Kidney (tissue), 14 donors: ENCODE measurements around the gene ABHD17B. TPM values are rescaled to one million over a fixed set of nuclear protein-coding genes. Genes with fewer than 3 reads are reported as not detected.

ENCODE experiments used
- DNase-seq, 5 donors: peaks; one replicate each; pipeline ENCODE4 v3.0.0-alpha.2; 2013 to 2020
- FAIRE-seq: peaks from 2 replicates; lab custom pipeline; 2012; peaks lifted over from hg19 to GRCh38; lab: Jason Lieb, UNC
- H3K27ac ChIP-seq, 2 donors: one replicate each; pipeline ENCODE4 v1.7.0; 2013; ENCODE audit warnings: low read depth in 2 of 2, low read length in 2 of 2, inconsistent platforms in 1 of 2
- H3K27me3 ChIP-seq: one replicate; pipeline ENCODE4 v1.7.1; 2013; ENCODE audit warnings: low read length, inconsistent platforms; ENCODE audit not compliant: control insufficient read depth, insufficient read depth
- H3K36me3 ChIP-seq, 3 donors: one replicate each; pipeline versions ENCODE4 v1.7.0 to v1.7.1; 2013; ENCODE audit warnings: low read length in 3 of 3, control low read depth in 1 of 3, inconsistent platforms in 1 of 3; ENCODE audit not compliant: insufficient read depth in 3 of 3, control insufficient read depth in 2 of 3
- H3K4me1 ChIP-seq, 3 donors: one replicate each; pipeline versions ENCODE4 v1.7.0 to v1.7.1; 2013; ENCODE audit warnings: low read length in 3 of 3, inconsistent platforms in 1 of 3, low read depth in 1 of 3; ENCODE audit not compliant: control insufficient read depth in 2 of 3, insufficient read depth in 2 of 3
- H3K4me3 ChIP-seq, 3 donors: one replicate each; pipeline versions ENCODE4 v1.7.0 to v1.8.1; 2013; ENCODE audit warnings: low read length in 3 of 3, control low read depth in 1 of 3, inconsistent platforms in 1 of 3
- H3K9ac ChIP-seq, 3 donors: one replicate each; pipeline versions ENCODE4 v1.7.0 to v1.7.1; 2013; ENCODE audit warnings: low read length in 3 of 3, control low read depth in 1 of 3, inconsistent platforms in 1 of 3
- H3K9me3 ChIP-seq, 3 donors: one replicate each; pipeline versions ENCODE4 v1.7.0 to v1.7.1; 2013; ENCODE audit warnings: low read length in 3 of 3, control low read depth in 1 of 3, inconsistent platforms in 1 of 3; ENCODE audit not compliant: control insufficient read depth in 2 of 3, insufficient read depth in 1 of 3
- CTCF ChIP-seq: IDR thresholded peaks from 3 replicates; pipeline ENCODE4 v1.5.1; 2012; ENCODE audit warnings: mild to moderate bottlenecking, moderate library complexity, borderline replicate concordance; ENCODE audit not compliant: insufficient read depth; ENCODE audit errors: extremely low read depth
- intact Hi-C: fragments of 100-400 bp; cut with DNase I; formaldehyde crosslinking; loops from one replicate; pipeline ENCODE4 v1.11.1; 2022
- polyA plus RNA-seq: library from polyadenylated mRNA; stranded (reverse); fragments of 350-450 nt; fragmentation: Illumina TruSeq; extraction: RNeasy Lipid Tissue Mini Kit (QIAGEN cat#74804); gene quantifications from one replicate; pipeline ENCODE4 v1.2.3, GENCODE V29; 2014; ENCODE audit warnings: low read depth, low replicate concordance; ENCODE audit not compliant: insufficient read depth
- total RNA-seq: library from RNA; stranded (reverse); fragmentation: NEBNext Ultra II Directional; extraction: Animal tissue kit (Norgen Biotek cat#: 25700); gene quantifications from one replicate; pipeline ENCODE4 v1.2.1, GENCODE V29; 2021
- donor health status: control.
- donor health status: control.
- donor health status: control.
- donor health status: control.
- donor health status: control.
- donor health status: DM: yes; HTN: yes; CAD: no.
- donor health status: Normal renal cell carcinoma (clear cell type).

The ABHD17B gene
- total and polyA plus RNA-seq, 2 donors from 2014 or later, result 9.0 to 19.0 TPM

GRCh38 chr9:71844808-71845207 is 66.2 kb downstream of the ABHD17B start:
- DNase-seq (no peak), FAIRE-seq (no peak)
- H3K9me3 ChIP-seq, result no peaks in the 10 kb centered on the region
- H3K36me3 ChIP-seq, result no peaks in the 10 kb centered on the region
- H3K27ac ChIP-seq, result no peak overlapping the region
- no peak overlapping the region for H3K4me3 ChIP-seq
- intact Hi-C loops, result no loop called here
- H3K4me1 ChIP-seq, result no peaks in the 10 kb centered on the region
- no peak for TF ChIP-seq CTCF
- H3K27me3 ChIP-seq, result no peaks in the 10 kb centered on the region
- H3K9ac ChIP-seq, result no peak overlapping the region

GRCh38 chr9:71839668-71840067 is 71.3 kb downstream of the ABHD17B start:
- FAIRE-seq, result no peak
- intact Hi-C loops, result no loop called here

GRCh38 chr9:71835596-71835995 is 75.4 kb downstream of the ABHD17B start:
- intact Hi-C loops, result no loop called here
- H3K9ac ChIP-seq, result no peak overlapping the region
- H3K36me3 ChIP-seq, result no peaks in the 10 kb centered on the region
- no peak overlapping the region for H3K27ac ChIP-seq
- no peak for DNase-seq
- FAIRE-seq, result no peak
- H3K4me1 ChIP-seq, result no peaks in the 10 kb centered on the region
- no peaks in the 10 kb centered on the region for H3K9me3 ChIP-seq
- no peak overlapping the region for H3K4me3 ChIP-seq
- no peaks in the 10 kb centered on the region for H3K27me3 ChIP-seq
- no peak for TF ChIP-seq CTCF

More at GRCh38 chr9:71839668-71840067, 71.3 kb downstream of the ABHD17B start:
- no peak overlapping the region for H3K9ac ChIP-seq
- no peak overlapping the region for H3K27ac ChIP-seq
- H3K4me3 ChIP-seq, result no peak overlapping the region
- no peaks in the 10 kb centered on the region for H3K9me3 ChIP-seq
- no peaks in the 10 kb centered on the region for H3K4me1 ChIP-seq
- H3K27me3 ChIP-seq, result no peaks in the 10 kb centered on the region
- DNase-seq, result no peak
- H3K36me3 ChIP-seq, result no peaks in the 10 kb centered on the region
- no peak for TF ChIP-seq CTCF

GRCh38 chr9:71830929-71831328 is 80.1 kb downstream of the ABHD17B start:
- no peaks in the 10 kb centered on the region for H3K36me3 ChIP-seq
- no peak for FAIRE-seq
- H3K4me1 ChIP-seq, result no peaks in the 10 kb centered on the region
- H3K9ac ChIP-seq, result no peak overlapping the region
- intact Hi-C loops, result no loop called here
- H3K4me3 ChIP-seq, result no peak overlapping the region
- no peaks in the 10 kb centered on the region for H3K27me3 ChIP-seq
- H3K9me3 ChIP-seq, result no peaks in the 10 kb centered on the region
- TF ChIP-seq CTCF, result no peak
- no peak overlapping the region for H3K27ac ChIP-seq
- no peak for DNase-seq
